ENCODE measurements around the gene SPAG6. TPM values are rescaled to one million over a fixed set of nuclear protein-coding genes. Genes with fewer than 3 reads are reported as not detected.

The SPAG6 gene
- polyA plus RNA-seq, 3 donors: 0.11 to 0.13 TPM; not detected in 1

DNA sequence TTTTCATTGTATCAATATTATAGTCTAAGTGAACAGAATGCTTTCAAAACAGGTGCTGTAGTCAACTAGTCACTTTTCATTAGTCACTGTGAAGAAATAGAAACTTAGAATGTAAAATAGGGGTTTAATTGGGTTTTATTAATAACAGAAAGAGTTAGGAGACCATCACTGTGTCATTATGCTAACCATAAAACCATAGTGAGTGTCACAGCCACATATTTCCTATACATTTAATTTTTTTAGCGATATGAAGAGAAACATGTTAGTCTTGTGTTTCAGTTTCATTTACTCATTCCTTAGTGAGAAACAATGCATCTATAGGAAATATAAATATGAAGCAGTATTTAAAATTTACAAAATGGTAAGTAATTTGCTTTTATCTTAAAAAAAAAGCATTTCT is 22.2 kb downstream of the SPAG6 start:
- TF ChIP-seq, protein P1, sequence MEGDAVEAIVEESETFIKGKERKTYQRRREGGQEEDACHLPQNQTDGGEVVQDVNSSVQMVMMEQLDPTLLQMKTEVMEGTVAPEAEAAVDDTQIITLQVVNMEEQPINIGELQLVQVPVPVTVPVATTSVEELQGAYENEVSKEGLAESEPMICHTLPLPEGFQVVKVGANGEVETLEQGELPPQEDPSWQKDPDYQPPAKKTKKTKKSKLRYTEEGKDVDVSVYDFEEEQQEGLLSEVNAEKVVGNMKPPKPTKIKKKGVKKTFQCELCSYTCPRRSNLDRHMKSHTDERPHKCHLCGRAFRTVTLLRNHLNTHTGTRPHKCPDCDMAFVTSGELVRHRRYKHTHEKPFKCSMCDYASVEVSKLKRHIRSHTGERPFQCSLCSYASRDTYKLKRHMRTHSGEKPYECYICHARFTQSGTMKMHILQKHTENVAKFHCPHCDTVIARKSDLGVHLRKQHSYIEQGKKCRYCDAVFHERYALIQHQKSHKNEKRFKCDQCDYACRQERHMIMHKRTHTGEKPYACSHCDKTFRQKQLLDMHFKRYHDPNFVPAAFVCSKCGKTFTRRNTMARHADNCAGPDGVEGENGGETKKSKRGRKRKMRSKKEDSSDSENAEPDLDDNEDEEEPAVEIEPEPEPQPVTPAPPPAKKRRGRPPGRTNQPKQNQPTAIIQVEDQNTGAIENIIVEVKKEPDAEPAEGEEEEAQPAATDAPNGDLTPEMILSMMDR (IDR thresholded peaks at IDR 0.05): no peak
- Histone ChIP-seq H3K9ac (ENCODE audit: insufficient read depth, low read length, poor library complexity, severe bottlenecking) (no peak overlapping the region), H3K27me3 (ENCODE audit: control insufficient read depth in 2 of 2, insufficient read depth in 2 of 2, low read length in 2 of 2) (no peaks in the 10 kb centered on the region), H3K4me2 (replicated peaks; ENCODE audit: extremely low read depth, low read length, poor library complexity, severe bottlenecking) (no peak overlapping the region), H3K79me2 (ENCODE audit: insufficient read depth, low read length) (no peaks in the 10 kb centered on the region), H3K4me3 (replicated peaks in 1 of 3; ENCODE audit: low read depth in 2 of 3, low read length in 3 of 3) (no peak overlapping the region), H2AFZ (ENCODE audit: insufficient read depth, low read depth, low read length, poor library complexity, severe bottlenecking) (no peak overlapping the region), H3K9me3 (replicated peaks in 1 of 2; ENCODE audit: control insufficient read depth in 1 of 2, insufficient read depth in 1 of 2, low read length in 2 of 2) (no peaks in the 10 kb centered on the region), H3K4me1 (ENCODE audit: control insufficient read depth in 1 of 2, insufficient read depth in 2 of 2, low read length in 2 of 2) (peaks cover 14 to 19% of the 10 kb centered on the region in 2 donors), H3K27ac (ENCODE audit: low read depth in 1 of 2, low read length in 2 of 2) (no peak overlapping the region), H3K36me3 (replicated peaks in 1 of 2; ENCODE audit: control insufficient read depth in 1 of 2, insufficient read depth in 2 of 2, low read length in 2 of 2) (no peaks in the 10 kb centered on the region), H4K20me1 (ENCODE audit: insufficient read depth, low read length) (no peaks in the 10 kb centered on the region)
- Mint-ChIP-seq H3K27ac (no peak overlapping the region), H3K4me1 (peaks cover 23% of the 10 kb centered on the region), H3K27me3 (ENCODE audit: low read depth in 3 of 3) (peaks cover 0 to 3% (median 0%) of the 10 kb centered on the region in 3 donors), H3K4me3 (no peak overlapping the region), H3K36me3 (no peaks in the 10 kb centered on the region), H3K9me3 (peaks cover 0 to 2% (median 0%) of the 10 kb centered on the region in 7 donors)
- DNase-seq: no peak
- intact Hi-C loops (cut with micrococcal nuclease): no loop called here
- no CpG with 5 or more reads among the region's 1 CpG for WGBS (ENCODE audit: insufficient coverage)

DNA sequence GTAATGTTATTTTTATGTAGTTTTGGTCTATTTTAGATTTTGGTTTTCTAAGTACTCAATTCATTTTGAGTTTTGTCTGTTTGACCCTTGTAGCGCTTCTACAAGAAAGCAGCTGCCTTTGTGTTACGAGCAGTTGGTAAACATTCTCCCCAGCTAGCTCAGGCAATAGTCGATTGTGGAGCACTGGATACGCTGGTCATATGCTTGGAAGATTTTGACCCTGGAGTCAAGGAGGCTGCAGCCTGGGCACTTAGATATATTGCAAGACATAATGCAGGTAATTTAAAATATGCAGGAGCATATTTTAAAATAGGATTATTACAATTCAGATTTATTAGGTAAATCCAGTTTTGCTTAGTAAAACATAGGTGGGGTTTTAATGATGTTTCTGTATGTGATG is 23.1 kb downstream of the SPAG6 start:
- no peaks in the 10 kb centered on the region for H3K36me3 ChIP-seq (replicated peaks in 1 of 2; ENCODE audit: control insufficient read depth in 1 of 2, insufficient read depth in 2 of 2, low read length in 2 of 2)
- Mint-ChIP-seq H3K27me3 (ENCODE audit: low read depth in 3 of 3) (peaks cover 0 to 2% (median 0%) of the 10 kb centered on the region in 3 donors), H3K27ac (peak overlapping the region in 4 of 7 donors; percentile 45 to 92 (median 88)), H3K36me3 (no peaks in the 10 kb centered on the region), H3K4me1 (peaks cover 23% of the 10 kb centered on the region), H3K4me3 (no peak overlapping the region), H3K9me3 (peaks cover 0 to 2% (median 0%) of the 10 kb centered on the region in 7 donors)
- TF ChIP-seq, protein P1 (IDR thresholded peaks at IDR 0.05): no peak
- H2AFZ ChIP-seq (ENCODE audit: insufficient read depth, low read depth, low read length, poor library complexity, severe bottlenecking): no peak overlapping the region
- H3K4me3 ChIP-seq (replicated peaks in 1 of 3; ENCODE audit: low read depth in 2 of 3, low read length in 3 of 3): no peak overlapping the region
- no peak overlapping the region for H3K4me2 ChIP-seq (replicated peaks; ENCODE audit: extremely low read depth, low read length, poor library complexity, severe bottlenecking)
- WGBS (ENCODE audit: insufficient coverage): 100% methylated on average over 3 of the region's 4 CpGs
- no peak overlapping the region for H3K9ac ChIP-seq (ENCODE audit: insufficient read depth, low read length, poor library complexity, severe bottlenecking)
- no peaks in the 10 kb centered on the region for H3K79me2 ChIP-seq (ENCODE audit: insufficient read depth, low read length)
- no peak overlapping the region for H3K27ac ChIP-seq (ENCODE audit: low read depth in 1 of 2, low read length in 2 of 2)
- H3K27me3 ChIP-seq (ENCODE audit: control insufficient read depth in 2 of 2, insufficient read depth in 2 of 2, low read length in 2 of 2): no peaks in the 10 kb centered on the region
- H3K4me1 ChIP-seq (ENCODE audit: control insufficient read depth in 1 of 2, insufficient read depth in 2 of 2, low read length in 2 of 2): peaks cover 14 to 19% of the 10 kb centered on the region in 2 donors
- DNase-seq: no peak
- intact Hi-C loops (cut with micrococcal nuclease): no loop called here
- H3K9me3 ChIP-seq (replicated peaks in 1 of 2; ENCODE audit: control insufficient read depth in 1 of 2, insufficient read depth in 1 of 2, low read length in 2 of 2): no peaks in the 10 kb centered on the region
- no peaks in the 10 kb centered on the region for H4K20me1 ChIP-seq (ENCODE audit: insufficient read depth, low read length)

Measured in CD14-positive monocyte (primary cell).